ENCODE results near the gene CDKN1A.
A peak's percentile ranks its signal among the peaks of the same experiment; 100 is the strongest.

CDKN1A gene

GRCh38 chr6:36678488-36679042 lies at the start of gene CDKN1A:
Gene CDKN1A, plus strand, starts transcription at chr6:36678714. Its CDS starts 5,388 bp downstream, at chr6:36684102.
- Histone ChIP-seq H3K9ac (ENCODE audit: low read length) (peak within 1 kb of the TSS; percentile 83), H2AFZ (ENCODE audit: low read length) (peak within 1 kb of the TSS; percentile 61), H3K9me2 (replicated peaks; ENCODE audit: insufficient read depth, low read length) (no peaks in the 10 kb centered on the region), H3F3A (ENCODE audit: insufficient read depth, low read length) (peaks cover 50% of the 10 kb centered on the region), H3K4me2 (ENCODE audit: low read depth, low read length) (peak within 1 kb of the TSS; percentile 94), H3K9me3 (replicated peaks; ENCODE audit: insufficient read depth, low read length) (no peaks in the 10 kb centered on the region), H4K20me1 (ENCODE audit: insufficient read depth, low read length) (no peaks in the 10 kb centered on the region), H3K4me3 (ENCODE audit: low read length) (peak within 1 kb of the TSS; percentile 87), H3K36me3 (replicated peaks; ENCODE audit: insufficient read depth, low read length) (no peaks in the 10 kb centered on the region), H3K27ac (ENCODE audit: low read length) (peak within 1 kb of the TSS; percentile 96), H3K4me1 (ENCODE audit: low read length) (peaks cover 33% of the 10 kb centered on the region), H3K27me3 (replicated peaks; ENCODE audit: insufficient read depth, low read length) (no peaks in the 10 kb centered on the region), H3K79me2 (ENCODE audit: low read length) (peaks cover 34% of the 10 kb centered on the region)
- TF ChIP-seq CTCF (IDR thresholded peaks at IDR 0.05; ENCODE audit: low read length) (no peak), EZH2 (optimal IDR thresholded peaks at IDR 0.05; ENCODE audit: low read depth, low read length) (no peak)
- peak; percentile 91 for DNase-seq

- no peaks in the 10 kb centered on the region for H4K20me1 ChIP-seq (ENCODE audit: insufficient read depth, low read length)
- no peaks in the 10 kb centered on the region for H3K27me3 ChIP-seq (replicated peaks; ENCODE audit: insufficient read depth, low read length)
- no peak overlapping the region for H2AFZ ChIP-seq (ENCODE audit: low read length)
- H3F3A ChIP-seq (ENCODE audit: insufficient read depth, low read length) = no peaks in the 10 kb centered on the region
- no peak for TF ChIP-seq CTCF (IDR thresholded peaks at IDR 0.05; ENCODE audit: low read length)
- TF ChIP-seq EZH2 (optimal IDR thresholded peaks at IDR 0.05; ENCODE audit: low read depth, low read length) = no peak
- no peak for TF ChIP-seq EZH2phosphoT487 (IDR thresholded peaks at IDR 0.05; ENCODE audit: low read length)
- no peak overlapping the region for H3K4me2 ChIP-seq (ENCODE audit: low read depth, low read length)
- H3K9ac ChIP-seq (ENCODE audit: low read length) = no peak overlapping the region
- H3K9me3 ChIP-seq (replicated peaks; ENCODE audit: insufficient read depth, low read length) = no peaks in the 10 kb centered on the region
- no peaks in the 10 kb centered on the region for H3K36me3 ChIP-seq (replicated peaks; ENCODE audit: insufficient read depth, low read length)
- no peaks in the 10 kb centered on the region for H3K79me2 ChIP-seq (ENCODE audit: low read length)
- H3K4me1 ChIP-seq (ENCODE audit: low read length) = peaks cover 13% of the 10 kb centered on the region; the same call in 1 of the 2 replicates
- H3K9me2 ChIP-seq (replicated peaks; ENCODE audit: insufficient read depth, low read length) = no peaks in the 10 kb centered on the region
- no peak overlapping the region for H3K27ac ChIP-seq (ENCODE audit: low read length)
- no peak for DNase-seq
- H3K4me3 ChIP-seq (ENCODE audit: low read length) = no peak overlapping the region
Observed at GRCh38 chr6:36629784-36630183, 48.7 kb upstream of the CDKN1A start.

GRCh38 chr6:36631326-36632011 lies 47.0 kb upstream of the CDKN1A start:
- no peaks in the 10 kb centered on the region for H3K36me3 ChIP-seq (replicated peaks; ENCODE audit: insufficient read depth, low read length)
- H3K4me2 ChIP-seq (ENCODE audit: low read depth, low read length) = no peak overlapping the region
- H3F3A ChIP-seq (ENCODE audit: insufficient read depth, low read length) = no peaks in the 10 kb centered on the region
- H3K79me2 ChIP-seq (ENCODE audit: low read length) = no peaks in the 10 kb centered on the region
- TF ChIP-seq CTCF (IDR thresholded peaks at IDR 0.05; ENCODE audit: low read length) = no peak
- TF ChIP-seq EZH2phosphoT487 (IDR thresholded peaks at IDR 0.05; ENCODE audit: low read length) = no peak
- TF ChIP-seq EZH2 (optimal IDR thresholded peaks at IDR 0.05; ENCODE audit: low read depth, low read length) = no peak
- H3K27me3 ChIP-seq (replicated peaks; ENCODE audit: insufficient read depth, low read length) = no peaks in the 10 kb centered on the region
- no peaks in the 10 kb centered on the region for H3K9me3 ChIP-seq (replicated peaks; ENCODE audit: insufficient read depth, low read length)
- no peak overlapping the region for H2AFZ ChIP-seq (ENCODE audit: low read length)
- no peak overlapping the region for H3K27ac ChIP-seq (ENCODE audit: low read length)
- no peaks in the 10 kb centered on the region for H4K20me1 ChIP-seq (ENCODE audit: insufficient read depth, low read length)
- H3K4me1 ChIP-seq (ENCODE audit: low read length) = peaks cover 13% of the 10 kb centered on the region; the same call in 1 of the 2 replicates
- H3K4me3 ChIP-seq (ENCODE audit: low read length) = no peak overlapping the region
- no peaks in the 10 kb centered on the region for H3K9me2 ChIP-seq (replicated peaks; ENCODE audit: insufficient read depth, low read length)
- no peak overlapping the region for H3K9ac ChIP-seq (ENCODE audit: low read length)
- no peak for DNase-seq

Data from MM.1S (cell line).